ENCODE measurements around the gene PRRG4. TPM values are rescaled to one million over a fixed set of nuclear protein-coding genes. Genes with fewer than 3 reads are reported as not detected.

The PRRG4 gene
- polyA plus RNA-seq, 1 donor (not counting 4 experiments of a cell fraction or from before 2014, with no cell fraction given), result 10.0 TPM

- Histone ChIP-seq H3K36me3 (ENCODE audit: control insufficient read depth in 2 of 2, extremely low read depth in 1 of 2, insufficient read depth in 2 of 2, low read length in 2 of 2) (peaks cover 0 to 3% of the 10 kb centered on the region in 2 experiments), H3K4me1 (ENCODE audit: control insufficient read depth, extremely low read depth, insufficient read depth, low read length) (peaks cover 13% of the 10 kb centered on the region), H3K9me1 (ENCODE audit: control insufficient read depth, extremely low read depth, insufficient read depth, low read length) (peaks cover 2% of the 10 kb centered on the region), H3K4me3 (ENCODE audit: control insufficient read depth in 2 of 3, extremely low read depth in 1 of 3, insufficient read depth in 2 of 3, low read depth in 1 of 3, low read length in 3 of 3) (no peak overlapping the region), H2AFZ (ENCODE audit: control insufficient read depth, low read length) (no peak overlapping the region), H3K9ac (ENCODE audit: control insufficient read depth, extremely low read depth, insufficient read depth, low read length) (no peak overlapping the region), H4K20me1 (ENCODE audit: control insufficient read depth, extremely low read depth, insufficient read depth, low read length) (no peaks in the 10 kb centered on the region), H3K4me2 (ENCODE audit: control insufficient read depth, extremely low read depth, insufficient read depth, low read depth, low read length) (peak overlapping the region; percentile 16), H3K9me3 (ENCODE audit: control insufficient read depth, low read depth, low read length) (no peaks in the 10 kb centered on the region), H3K27me3 (ENCODE audit: control insufficient read depth, extremely low read depth, insufficient read depth, low read length) (no peaks in the 10 kb centered on the region), H3K27ac (ENCODE audit: control insufficient read depth, insufficient read depth, low read length) (no peak overlapping the region), H3K79me2 (ENCODE audit: control insufficient read depth, insufficient read depth, low read length) (peaks cover 68% of the 10 kb centered on the region)
- FAIRE-seq, result no peak
- dilution Hi-C loops (cut with MboI; ENCODE audit: extremely low pct_ligation_motif_present, low sequenced_read_pairs), result no loop called here
- no peak for TF ChIP-seq EZH2 (IDR thresholded peaks at IDR 0.05; ENCODE audit: low read length)
- no peak for TF ChIP-seq CTCF (optimal IDR thresholded peaks at IDR 0.05 in 1 of 3, IDR thresholded peaks at IDR 0.05 in 1 of 3, conservative IDR thresholded peaks at IDR 0.05 in 1 of 3; ENCODE audit: extremely low read depth in 1 of 3, insufficient read depth in 2 of 3, low read length in 3 of 3)
- DNase-seq (ENCODE audit: low read depth, low spot score), result no peak
These were observed 65.7 kb downstream of the PRRG4 start for GRCh38 chr11:32895471-32895870.

- Histone ChIP-seq H3K36me3 (ENCODE audit: control insufficient read depth in 2 of 2, extremely low read depth in 1 of 2, insufficient read depth in 2 of 2, low read length in 2 of 2) (peaks cover 0 to 3% of the 10 kb centered on the region in 2 experiments), H3K27me3 (ENCODE audit: control insufficient read depth, extremely low read depth, insufficient read depth, low read length) (no peaks in the 10 kb centered on the region), H4K20me1 (ENCODE audit: control insufficient read depth, extremely low read depth, insufficient read depth, low read length) (no peaks in the 10 kb centered on the region), H3K9ac (ENCODE audit: control insufficient read depth, extremely low read depth, insufficient read depth, low read length) (no peak overlapping the region), H3K27ac (ENCODE audit: control insufficient read depth, insufficient read depth, low read length) (no peak overlapping the region), H3K79me2 (ENCODE audit: control insufficient read depth, insufficient read depth, low read length) (peaks cover 85% of the 10 kb centered on the region), H3K9me3 (ENCODE audit: control insufficient read depth, low read depth, low read length) (no peaks in the 10 kb centered on the region), H3K4me3 (ENCODE audit: control insufficient read depth in 2 of 3, extremely low read depth in 1 of 3, insufficient read depth in 2 of 3, low read depth in 1 of 3, low read length in 3 of 3) (no peak overlapping the region), H3K9me1 (ENCODE audit: control insufficient read depth, extremely low read depth, insufficient read depth, low read length) (peaks cover 2% of the 10 kb centered on the region), H3K4me2 (ENCODE audit: control insufficient read depth, extremely low read depth, insufficient read depth, low read depth, low read length) (no peak overlapping the region), H2AFZ (ENCODE audit: control insufficient read depth, low read length) (no peak overlapping the region), H3K4me1 (ENCODE audit: control insufficient read depth, extremely low read depth, insufficient read depth, low read length) (peaks cover 17% of the 10 kb centered on the region)
- DNase-seq (ENCODE audit: low read depth, low spot score), result no peak
- FAIRE-seq, result no peak
- TF ChIP-seq CTCF (optimal IDR thresholded peaks at IDR 0.05 in 1 of 3, IDR thresholded peaks at IDR 0.05 in 1 of 3, conservative IDR thresholded peaks at IDR 0.05 in 1 of 3; ENCODE audit: extremely low read depth in 1 of 3, insufficient read depth in 2 of 3, low read length in 3 of 3), result no peak
- no peak for TF ChIP-seq EZH2 (IDR thresholded peaks at IDR 0.05; ENCODE audit: low read length)
- dilution Hi-C loops (cut with MboI; ENCODE audit: extremely low pct_ligation_motif_present, low sequenced_read_pairs), result no loop called here
These were observed 67.4 kb downstream of the PRRG4 start for GRCh38 chr11:32897103-32897502.
